Stimulated activated CD4-positive, alpha-beta T cell treated with anti-CD3 and anti-CD28 coated beads, Interleukin-1b, Interleukin-23, amount 100 ng/mL, for 1 hour (primary cell): ENCODE measurements around the gene COX5B.
"Not testable (repeated sequence)": the region's sequence is repeated elsewhere in the genome, so short reads cannot be mapped to it uniquely, and the experiment has no call there.

Experiments used
- DNase-seq, 2 donors: peaks; one replicate each; pipeline ENCODE4 v3.0.0-alpha.2; 2020; ENCODE audit warnings: low read depth in 2 of 2

COX5B gene

GRCh38 chr2:97673182-97673914 lies 27.5 kb downstream of the COX5B start:
- no peak for DNase-seq

- DNase-seq = no peak
These were observed 28.0 kb downstream of the COX5B start for GRCh38 chr2:97673915-97674283.

- DNase-seq = no peak
These were observed 29.7 kb downstream of the COX5B start for GRCh38 chr2:97675430-97676113.

GRCh38 chr2:97676620-97677019 lies 30.8 kb downstream of the COX5B start:
- DNase-seq = no peak

GRCh38 chr2:97677480-97677879 lies 31.6 kb downstream of the COX5B start:
- DNase-seq = no peak

GRCh38 chr2:97678298-97678697 lies 32.4 kb downstream of the COX5B start:
- no peak for DNase-seq

- not testable (repeated sequence) for DNase-seq
These were observed 41.4 kb downstream of the COX5B start for GRCh38 chr2:97687235-97687634.

GRCh38 chr2:97688062-97688827 lies 42.4 kb downstream of the COX5B start:
- no peak for DNase-seq

GRCh38 chr2:97691166-97691565 lies 45.3 kb downstream of the COX5B start:
- DNase-seq = no peak

- DNase-seq = no peak
These were observed 47.6 kb downstream of the COX5B start for GRCh38 chr2:97693476-97693875.

- DNase-seq = no peak
These were observed 49.9 kb downstream of the COX5B start for GRCh38 chr2:97695744-97696143.

- peak; percentile 88 to 97 for DNase-seq
These were observed 51.7 kb downstream of the COX5B start for GRCh38 chr2:97697252-97698235.
